NOMO-1 treated with DMSO at 0.1 percent for 48 hours (cell line): ENCODE measurements around the gene XCL1.
"Not testable (repeated sequence)": the region's sequence is repeated elsewhere in the genome, so short reads cannot be mapped to it uniquely, and the experiment has no call there.

Experiments
- DNase-seq: peaks from one replicate; lab custom pipeline; 2025; ENCODE audit not compliant: unreplicated experiment; lab: John Stamatoyannopoulos, UW

Gene XCL1

GRCh38 chr1:168567007-168567406 lies 9.4 kb upstream of the XCL1 start:
- DNase-seq = peak; percentile 68

DNA sequence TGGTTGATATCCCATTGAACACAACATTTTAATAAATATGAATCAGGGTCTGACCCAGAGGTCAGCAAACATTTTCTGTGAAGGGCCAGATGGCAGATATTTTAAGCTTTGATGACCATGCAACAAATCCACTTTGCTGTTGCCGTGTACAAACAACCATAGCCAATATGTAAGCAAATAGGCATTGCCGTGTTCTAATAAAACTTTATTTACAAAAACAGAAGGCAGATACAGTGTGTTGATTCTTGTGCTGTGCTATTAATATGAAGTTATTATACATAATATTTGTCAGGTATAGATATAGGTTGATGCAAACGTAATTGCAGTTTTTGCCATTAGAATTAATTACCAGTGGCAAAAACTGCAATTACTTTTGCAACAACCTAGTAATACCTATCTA lies 8.8 kb upstream of the XCL1 start:
- DNase-seq = no peak

GRCh38 chr1:168568346-168568745 lies 8.1 kb upstream of the XCL1 start:
- DNase-seq = no peak

- DNase-seq = no peak
These were observed 5.8 kb upstream of the XCL1 start for GRCh38 chr1:168570652-168571051.

DNA sequence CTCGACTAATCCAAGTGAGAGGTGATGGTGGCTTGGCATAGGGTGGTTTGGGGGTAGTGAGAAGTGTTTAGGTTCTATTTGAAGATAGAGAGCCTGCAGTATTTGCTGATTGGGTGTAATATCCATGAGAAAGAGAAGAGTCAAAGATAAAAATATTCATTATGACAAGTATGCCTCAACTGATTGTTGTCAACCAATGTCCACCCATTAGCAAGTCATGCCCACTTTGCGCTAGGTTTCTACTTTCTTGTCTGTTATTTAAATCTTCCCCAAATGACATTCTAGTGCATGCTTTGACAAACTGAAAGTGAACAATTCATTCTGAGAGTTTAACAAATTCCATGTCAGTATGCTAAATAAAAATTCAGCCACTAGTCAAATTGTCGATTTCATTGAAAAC lies 3.8 kb upstream of the XCL1 start:
- DNase-seq = no peak

DNA sequence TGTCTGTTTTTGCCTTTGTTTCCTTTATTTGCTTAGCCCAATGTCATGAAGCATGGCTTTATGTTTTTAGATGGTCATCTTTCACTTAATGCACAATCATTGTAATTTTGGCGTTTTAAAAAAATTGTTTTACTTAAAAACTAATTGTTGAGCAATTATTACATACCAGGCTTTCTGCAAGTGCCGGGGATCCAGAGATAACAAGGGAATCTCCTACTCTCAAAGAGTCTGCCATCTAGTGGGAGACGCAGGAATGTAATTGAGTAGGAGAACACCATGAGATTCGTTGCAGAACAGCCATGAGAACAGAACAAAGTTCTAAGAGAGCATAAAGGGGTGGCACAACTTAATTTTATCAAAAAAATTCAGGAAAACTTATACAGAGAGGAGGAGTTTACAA lies 2.2 kb upstream of the XCL1 start:
- DNase-seq = peak; percentile 33

GRCh38 chr1:168578531-168579185 lies 2.3 kb downstream of the XCL1 start:
- not testable (repeated sequence) for DNase-seq

DNA sequence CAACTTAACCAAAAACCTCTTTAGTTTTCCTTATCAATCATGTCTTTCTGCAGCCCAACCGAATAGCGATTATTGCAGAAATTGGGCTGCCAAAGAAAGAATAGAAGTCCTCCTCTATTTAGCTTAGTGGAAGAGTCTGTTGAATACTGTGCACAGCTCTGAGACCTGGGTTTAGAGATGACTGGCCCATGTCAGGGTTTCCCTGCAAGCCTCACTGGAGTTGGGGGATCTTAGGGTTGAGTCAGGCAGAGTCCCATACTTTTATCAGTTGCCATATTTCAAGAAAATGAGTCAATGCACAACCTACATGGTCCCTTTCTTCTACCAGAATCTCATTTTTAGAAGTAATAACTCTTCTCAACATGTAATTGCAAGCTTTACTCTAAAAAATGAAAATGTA lies 3.9 kb downstream of the XCL1 start:
- not testable (repeated sequence) for DNase-seq

- not testable (repeated sequence) for DNase-seq
These were observed 4.6 kb downstream of the XCL1 start for GRCh38 chr1:168580991-168581390.

DNA sequence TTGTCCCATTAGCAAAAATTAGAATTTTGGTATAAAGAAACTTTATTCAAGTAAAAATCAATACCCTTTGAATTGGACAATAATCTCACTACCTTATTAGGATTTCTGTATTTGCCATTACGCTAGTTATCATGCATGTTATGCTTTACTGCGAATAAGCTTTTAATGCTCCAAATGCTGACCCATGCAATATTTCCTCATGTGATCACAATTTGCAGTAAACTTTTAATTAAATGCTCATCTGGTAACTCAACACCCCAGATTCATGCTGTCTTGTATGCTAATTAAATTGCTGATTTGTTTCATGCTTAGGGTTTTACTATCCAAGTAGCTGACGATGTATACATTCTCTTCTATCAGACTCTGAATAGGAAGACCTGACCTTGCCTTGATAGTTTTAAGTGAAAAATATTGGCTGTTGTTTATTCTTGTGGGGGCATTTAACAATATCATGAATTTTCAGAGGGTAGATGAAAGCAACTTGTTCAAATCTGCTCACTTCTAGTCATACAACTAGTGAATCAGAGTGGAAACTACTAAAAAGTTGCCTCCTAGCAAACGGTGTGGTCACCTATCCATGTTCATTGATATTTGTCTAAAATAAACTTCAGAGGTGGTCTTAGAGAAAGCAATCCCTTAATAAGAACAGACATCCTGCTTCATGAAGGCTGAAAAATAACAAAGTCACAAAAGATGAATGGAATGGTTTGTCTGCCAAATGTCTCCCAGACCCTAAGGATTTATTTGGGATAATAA lies 5.6 kb downstream of the XCL1 start:
- DNase-seq = no peak

- no peak for DNase-seq
These were observed 6.4 kb downstream of the XCL1 start for GRCh38 chr1:168582688-168583336.

- no peak for DNase-seq
These were observed 7.2 kb downstream of the XCL1 start for GRCh38 chr1:168583571-168583970.

- no peak for DNase-seq
These were observed 8.8 kb downstream of the XCL1 start for GRCh38 chr1:168585191-168585590.

DNA sequence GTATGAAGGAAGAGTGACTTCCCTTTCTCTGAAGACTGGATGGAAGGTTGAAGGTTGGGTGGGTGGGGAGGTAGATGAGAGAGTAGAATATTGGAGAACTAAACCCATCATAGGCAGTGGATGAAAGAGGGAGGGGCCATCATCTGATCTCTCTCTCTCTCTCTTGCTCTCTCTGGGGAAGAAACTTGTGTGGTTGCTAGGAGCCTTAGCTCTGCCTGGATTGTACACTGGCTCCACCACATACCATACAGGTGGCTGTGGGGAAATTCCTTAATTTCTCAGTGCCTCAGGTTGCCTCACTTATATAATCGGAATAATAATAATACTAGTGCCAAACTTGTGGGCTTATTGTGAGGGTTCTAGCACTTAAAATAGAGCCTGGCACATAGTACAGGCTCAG lies 9.5 kb downstream of the XCL1 start:
- DNase-seq = no peak

DNA sequence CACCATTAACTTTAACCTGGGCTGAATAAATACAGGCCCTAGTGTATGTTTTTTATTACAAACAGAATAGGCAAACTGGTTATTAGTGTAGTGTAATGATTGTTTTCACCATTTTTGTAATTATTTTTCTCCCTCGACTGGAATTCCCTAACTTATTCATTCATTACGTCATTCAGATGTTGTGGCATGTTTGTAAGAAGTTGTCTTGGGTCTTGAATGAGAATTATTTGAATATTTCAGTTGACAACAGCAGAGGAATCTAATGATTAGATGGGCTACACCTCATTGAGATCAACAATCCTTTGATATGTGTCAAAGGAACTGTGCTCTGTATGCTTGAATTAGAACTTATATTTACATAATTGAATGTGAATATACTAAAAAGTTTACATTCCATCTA lies 12.8 kb downstream of the XCL1 start:
- no peak for DNase-seq

GRCh38 chr1:168591066-168591465 lies 14.7 kb downstream of the XCL1 start:
- DNase-seq = no peak

- DNase-seq = no peak
These were observed 15.3 kb downstream of the XCL1 start for GRCh38 chr1:168591641-168592250.

DNA sequence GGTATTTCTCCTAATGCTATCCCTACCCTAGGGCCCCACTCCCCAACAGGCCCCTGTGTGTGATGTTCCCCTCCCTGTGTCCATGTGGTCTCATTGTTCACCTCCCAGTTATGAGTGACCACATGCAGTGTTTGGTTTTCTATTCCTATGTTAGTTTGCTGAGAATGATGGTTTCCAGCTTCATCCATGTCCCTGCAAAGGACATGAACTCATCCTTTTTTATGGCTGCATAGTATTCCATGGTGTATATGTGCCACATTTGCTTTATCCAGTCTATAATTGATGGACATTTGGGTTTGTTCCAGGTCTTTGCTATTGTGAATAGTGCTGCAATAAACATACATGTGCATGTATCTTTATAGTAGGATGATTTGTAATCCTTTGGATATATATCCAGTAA lies 19.0 kb downstream of the XCL1 start:
- DNase-seq = not testable (repeated sequence)

- DNase-seq = no peak
These were observed 21.7 kb downstream of the XCL1 start for GRCh38 chr1:168598125-168598524.

DNA sequence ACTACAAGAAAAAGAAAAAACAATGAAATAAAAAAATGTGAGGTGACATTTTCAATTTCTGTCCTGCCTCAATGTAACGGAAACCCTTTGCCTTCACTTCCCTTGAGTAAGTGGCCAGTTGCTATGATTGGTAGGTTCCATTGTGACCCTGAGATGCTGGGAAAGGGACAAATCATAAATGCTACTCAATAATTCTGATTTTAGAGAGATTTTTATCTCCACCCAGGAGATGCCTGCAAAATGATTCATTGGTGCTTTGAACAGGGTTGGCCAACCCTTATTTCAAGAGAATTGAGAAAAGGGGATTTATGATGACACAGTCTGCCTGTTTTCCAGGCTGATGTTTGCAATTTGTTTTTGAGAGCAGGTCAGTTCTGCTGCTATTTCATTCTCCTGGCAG lies 22.5 kb downstream of the XCL1 start:
- no peak for DNase-seq

DNA sequence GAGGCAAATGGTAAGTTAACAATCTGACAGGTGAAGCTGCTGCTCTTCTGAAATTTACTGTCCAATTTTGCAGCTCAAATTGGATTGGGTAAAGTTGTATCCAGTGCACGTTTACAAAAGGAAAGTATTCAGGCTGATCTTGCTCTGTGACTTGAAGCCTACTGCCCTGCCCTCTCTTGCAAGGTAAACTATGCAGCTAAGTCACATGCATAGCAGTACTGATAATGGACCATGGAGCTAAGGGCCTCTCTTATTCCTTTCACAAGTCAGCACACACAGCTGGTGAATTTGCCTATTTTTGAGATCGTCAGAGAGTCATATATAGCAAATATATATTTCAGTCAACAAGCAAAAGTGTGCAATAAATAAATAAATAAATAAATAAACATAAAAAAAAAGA lies 23.2 kb downstream of the XCL1 start:
- DNase-seq = no peak

DNA sequence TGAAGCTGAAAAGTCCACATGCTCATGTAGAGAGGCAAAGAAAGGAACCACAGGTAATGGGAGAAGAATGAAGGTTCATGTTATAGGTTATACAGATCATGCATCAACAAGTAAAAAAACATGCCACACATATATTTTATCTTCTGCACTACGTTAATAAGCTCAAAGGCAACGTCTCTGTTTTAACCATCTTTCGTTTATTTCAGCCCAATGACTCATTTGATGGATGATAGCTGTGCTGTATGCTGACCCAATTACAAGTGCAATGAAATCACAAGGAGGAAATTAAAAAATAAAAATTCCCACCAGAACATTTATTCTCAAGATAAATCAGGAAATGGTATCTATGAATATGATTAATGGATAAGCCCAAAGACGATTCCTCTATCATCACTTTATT lies 24.6 kb downstream of the XCL1 start:
- no peak for DNase-seq
